Measurements from ENCODE around the gene URAD. TPM values are rescaled to one million over a fixed set of nuclear protein-coding genes. Genes with fewer than 3 reads are reported as not detected.

URAD gene
- polyA plus RNA-seq, 3 donors, result 0.30 TPM; not detected in 2

- WGBS, 3 donors, result 2 to 28% (median 3%) methylated on average over 43 to 51 of the region's 51 CpGs
- no peak overlapping the region for H3K27ac ChIP-seq (ENCODE audit: low read depth, low read length)
Measured at GRCh38 chr13:27975564-27976361, 12.7 kb downstream of the URAD start.

- no peak overlapping the region for H3K27ac ChIP-seq (ENCODE audit: low read depth, low read length)
- WGBS, 3 donors, result 11 to 48% (median 13%) methylated on average over 7 of the region's 7 CpGs
Measured at GRCh38 chr13:27973961-27974662, 14.4 kb downstream of the URAD start.

- H3K27ac ChIP-seq (ENCODE audit: low read depth, low read length), result no peak overlapping the region
- 35 to 63% (median 44%) methylated on average over 5 of the region's 5 CpGs for WGBS, 3 donors
Measured at GRCh38 chr13:27973291-27973690, 15.2 kb downstream of the URAD start.

DNA sequence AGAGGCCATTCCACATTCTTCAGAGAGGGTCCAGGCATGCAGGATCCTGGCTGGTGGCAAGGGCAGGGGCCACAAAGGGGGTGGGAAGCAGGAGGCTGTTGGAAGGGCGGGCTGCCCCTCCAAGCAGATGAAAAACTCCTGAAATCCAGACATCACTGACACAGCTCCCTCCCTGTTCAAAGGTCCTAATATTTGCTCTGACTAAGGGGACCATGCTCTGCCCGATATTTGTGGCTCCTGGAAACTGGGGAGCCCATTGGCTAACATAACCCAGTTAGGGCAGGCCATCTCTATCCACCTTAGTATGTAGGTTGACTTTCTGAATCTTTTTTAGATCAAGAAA, 16.0 kb downstream of the URAD start:
- WGBS, 3 donors, result 73 to 75% (median 73%) methylated on average over 2 of the region's 2 CpGs
- no peak overlapping the region for H3K27ac ChIP-seq (ENCODE audit: low read depth, low read length)

- WGBS, 3 donors, result 58 to 71% (median 69%) methylated on average over 7 of the region's 7 CpGs
- no peak overlapping the region for H3K27ac ChIP-seq (ENCODE audit: low read depth, low read length)
Measured at GRCh38 chr13:27971776-27972477, 16.6 kb downstream of the URAD start.

GRCh38 chr13:27971236-27971645, 17.3 kb downstream of the URAD start:
- no peak overlapping the region for H3K27ac ChIP-seq (ENCODE audit: low read depth, low read length)
- 24 to 74% (median 38%) methylated on average over 13 of the region's 13 CpGs for WGBS, 3 donors

DNA sequence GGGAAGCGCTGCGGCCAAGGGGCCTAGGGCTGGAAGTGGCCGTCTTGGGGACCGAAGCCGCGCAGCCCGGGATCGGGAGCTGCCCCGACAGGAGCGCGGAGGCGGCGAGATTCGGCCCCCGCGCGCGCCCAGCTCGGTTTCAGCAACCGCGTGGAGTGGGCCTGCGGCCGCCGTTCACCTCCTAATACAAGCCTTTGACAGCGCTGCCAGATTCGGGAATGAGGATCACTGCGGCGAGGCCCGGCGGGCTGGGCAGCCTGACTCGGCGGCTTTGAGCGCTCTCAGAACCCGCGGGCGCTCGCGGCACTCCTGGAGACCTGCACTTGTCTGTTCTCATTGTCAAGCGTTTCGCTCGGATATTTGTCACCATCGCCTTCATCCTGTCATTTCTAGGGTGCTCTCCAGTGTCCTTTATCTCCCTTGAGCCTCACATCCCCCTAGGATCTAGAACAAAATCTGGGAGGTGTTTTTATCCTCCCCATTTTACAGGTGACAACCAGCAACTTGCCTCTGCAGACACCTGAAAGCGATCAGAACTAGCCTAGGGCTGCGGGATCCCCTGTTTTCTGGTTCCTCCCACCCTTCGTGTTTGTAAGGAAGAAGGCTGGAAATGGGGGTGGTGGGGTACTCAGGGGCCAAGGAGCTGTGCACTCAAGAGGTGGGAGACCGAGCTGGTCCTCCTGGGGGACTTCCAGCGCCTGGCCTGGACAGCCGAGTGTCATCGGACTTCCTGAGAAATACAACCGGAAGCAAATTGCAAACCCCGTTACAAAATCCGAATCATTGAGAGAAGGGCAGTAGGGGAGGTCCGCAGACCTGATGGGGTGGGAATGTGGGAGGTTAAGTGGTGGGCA, 17.9 kb downstream of the URAD start:
- 5 to 36% (median 5%) methylated on average over 53 of the region's 53 CpGs for WGBS, 3 donors
- no peak overlapping the region for H3K27ac ChIP-seq (ENCODE audit: low read depth, low read length)

DNA sequence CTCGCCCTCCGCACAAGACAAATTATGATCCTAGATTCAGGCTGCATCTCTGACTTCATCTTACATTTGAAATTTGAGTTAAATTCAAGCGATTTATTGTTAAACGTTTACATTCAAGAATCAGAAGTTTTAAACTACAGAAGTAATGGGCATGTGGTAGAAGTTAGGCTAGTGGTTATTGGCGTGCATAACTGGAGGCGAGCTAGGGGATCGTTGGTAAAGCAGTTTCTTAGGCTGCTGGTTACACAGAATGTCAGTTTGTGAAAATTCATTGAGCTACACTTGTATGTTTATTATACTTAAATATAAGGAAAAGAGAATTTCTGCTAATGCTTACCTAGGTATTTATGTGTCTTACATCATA, 18.6 kb downstream of the URAD start:
- WGBS, 3 donors, result 15 to 61% (median 21%) methylated on average over 7 of the region's 7 CpGs
- no peak overlapping the region for H3K27ac ChIP-seq (ENCODE audit: low read depth, low read length)

GRCh38 chr13:27969082-27969865, 19.2 kb downstream of the URAD start, which contains the start of gene CDX2:
TSS of gene CDX2 (minus strand) at chr13:27969315. CDS start at chr13:27969006, 309 bp downstream.
- no peak within 1 kb of the TSS for H3K27ac ChIP-seq (ENCODE audit: low read depth, low read length)
- WGBS, 3 donors, result 5 to 17% (median 5%) methylated on average over 31 to 34 of the region's 34 CpGs

- no peak overlapping the region for H3K27ac ChIP-seq (ENCODE audit: low read depth, low read length)
- WGBS, 3 donors, result 1 to 2% (median 1%) methylated on average over 72 to 86 of the region's 86 CpGs
Measured at GRCh38 chr13:27968316-27969081, 20.0 kb downstream of the URAD start.

DNA sequence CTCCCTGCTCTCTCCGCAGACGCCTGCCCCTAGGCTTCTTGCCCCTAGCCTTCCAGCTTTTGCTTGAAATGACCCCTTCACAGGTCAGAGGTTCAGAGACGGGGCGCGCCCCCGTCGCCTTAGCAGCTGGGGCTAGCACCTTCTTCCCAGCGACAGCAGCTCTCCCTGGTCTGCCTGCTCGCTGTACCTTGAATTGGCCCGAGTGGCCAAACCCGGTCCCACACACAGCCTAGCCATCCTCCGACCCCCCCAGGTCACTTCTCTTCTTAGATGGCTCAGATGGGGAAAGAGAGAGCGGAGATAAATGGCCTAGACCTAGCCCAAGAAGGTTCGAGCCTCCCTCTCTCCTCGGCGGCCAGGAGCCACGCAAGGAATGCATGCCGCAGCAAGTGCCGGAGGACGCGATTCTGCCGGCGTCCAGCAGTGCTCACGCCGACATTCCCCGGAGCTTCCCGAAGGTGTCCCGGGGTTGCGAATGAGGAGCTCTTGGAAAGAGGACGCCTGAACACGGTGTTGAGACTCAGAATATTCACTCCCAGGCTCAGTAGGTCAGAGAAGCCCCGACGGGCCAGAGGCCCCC, 20.7 kb downstream of the URAD start:
- 3 to 11% (median 4%) methylated on average over 30 to 33 of the region's 33 CpGs for WGBS, 3 donors
- no peak overlapping the region for H3K27ac ChIP-seq (ENCODE audit: low read depth, low read length)

GRCh38 chr13:27967203-27967735, 21.2 kb downstream of the URAD start:
- 4 to 43% (median 4%) methylated on average over 18 of the region's 18 CpGs for WGBS, 3 donors
- no peak overlapping the region for H3K27ac ChIP-seq (ENCODE audit: low read depth, low read length)

GRCh38 chr13:27966641-27967202, 21.8 kb downstream of the URAD start:
- WGBS, 3 donors, result 4 to 30% (median 6%) methylated on average over 30 to 38 of the region's 38 CpGs
- no peak overlapping the region for H3K27ac ChIP-seq (ENCODE audit: low read depth, low read length)

DNA sequence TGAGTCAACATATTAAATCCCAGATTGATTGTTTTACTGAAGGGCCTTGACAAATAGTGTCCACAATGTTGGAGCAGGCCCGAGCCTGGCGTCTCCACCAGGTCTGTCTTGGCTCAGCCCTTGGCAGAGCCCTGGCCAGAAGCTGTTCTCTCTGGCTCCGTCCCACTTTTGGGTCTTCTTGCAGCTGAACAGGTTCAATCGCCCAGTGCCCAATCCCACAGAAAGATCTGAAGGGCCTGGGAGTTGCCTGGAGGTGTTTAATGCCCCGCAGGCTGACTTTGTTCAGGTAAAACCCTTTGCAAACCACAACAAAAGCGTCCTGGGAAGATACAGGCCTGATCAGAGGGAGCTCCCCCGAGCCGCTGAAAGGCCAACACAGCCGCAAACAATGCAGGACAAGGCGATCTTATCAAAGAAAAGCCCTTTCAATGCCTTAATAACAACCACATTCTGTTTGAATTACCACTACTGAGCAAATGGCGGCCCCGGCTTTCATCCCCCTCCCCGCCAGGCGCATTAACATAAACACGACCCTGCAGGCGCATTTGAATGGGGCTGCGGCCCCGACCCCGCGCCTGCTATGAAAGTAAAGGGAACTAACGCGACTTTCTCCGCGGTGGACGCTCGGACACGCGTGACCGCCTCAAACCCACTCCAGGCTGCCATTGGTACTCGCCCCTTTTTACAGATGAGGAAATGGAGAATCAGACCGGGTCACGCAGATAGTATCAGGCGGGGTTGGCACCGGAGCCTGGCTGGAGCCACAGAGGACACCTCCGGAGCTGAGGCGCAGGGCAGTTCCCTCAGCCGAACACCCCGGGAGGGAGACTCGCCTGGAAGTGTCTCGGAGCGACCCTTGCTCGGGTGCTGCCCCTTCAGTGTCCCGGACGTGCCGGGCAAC, 22.5 kb downstream of the URAD start:
- no peak overlapping the region for H3K27ac ChIP-seq (ENCODE audit: low read depth, low read length)
- WGBS, 3 donors, result 9 to 51% (median 10%) methylated on average over 45 of the region's 45 CpGs

GRCh38 chr13:27965343-27965739, 23.2 kb downstream of the URAD start:
- 49 to 65% (median 65%) methylated on average over 7 of the region's 7 CpGs for WGBS, 3 donors
- H3K27ac ChIP-seq (ENCODE audit: low read depth, low read length), result no peak overlapping the region

All from adipose tissue (tissue), 3 donors.